ENCODE data around the gene CSNK1D.
A peak's percentile ranks its signal among the peaks of the same experiment; 100 is the strongest.

CSNK1D gene

GRCh38 chr17:82315703-82316358 is 42.3 kb upstream of the CSNK1D start:
- H3K27ac Mint-ChIP-seq = no peak overlapping the region

DNA sequence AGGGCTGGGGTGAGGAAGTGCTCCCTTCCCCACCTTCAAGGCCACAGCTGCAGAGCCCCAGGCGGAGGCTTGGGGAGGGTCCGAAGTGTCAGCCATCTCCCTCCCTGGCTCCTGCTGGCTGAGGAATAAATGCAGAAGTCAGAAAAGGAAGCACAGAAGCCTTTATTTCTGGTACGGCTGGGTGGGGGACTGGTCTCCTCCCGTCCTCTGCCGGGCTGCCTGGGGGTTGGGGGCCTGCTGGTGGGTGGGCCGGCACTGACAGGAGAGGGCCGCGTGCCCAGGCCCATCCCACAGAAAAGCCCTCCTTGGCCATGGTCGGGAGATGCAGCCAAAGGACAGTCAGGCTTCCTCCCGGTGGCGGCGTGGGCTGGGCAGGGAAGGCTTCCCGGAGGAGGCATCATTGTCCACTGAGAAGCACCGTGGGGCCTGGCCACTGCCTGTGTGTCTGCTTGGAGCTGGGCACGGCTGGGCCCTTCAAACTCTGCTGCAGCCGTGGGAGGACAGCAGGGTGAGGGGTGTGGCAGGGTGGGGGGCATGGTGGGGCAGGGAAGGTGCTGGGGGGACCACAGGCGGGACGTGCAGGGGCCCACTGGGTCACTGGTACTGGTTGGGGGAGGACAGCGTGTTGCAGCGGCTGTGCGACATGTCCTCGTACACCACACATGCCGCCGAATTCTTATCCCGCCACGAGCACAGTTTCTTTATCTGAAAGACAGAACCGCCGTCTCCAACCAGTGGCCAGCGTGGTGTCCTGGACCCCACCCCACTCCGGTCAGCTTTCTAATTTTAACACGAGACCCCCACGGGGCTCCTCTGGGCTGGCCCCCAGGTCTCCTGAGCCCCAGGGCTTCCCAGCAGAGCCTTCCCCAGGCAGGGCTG is 41.5 kb upstream of the CSNK1D start:
- intact Hi-C loops (cut with micrococcal nuclease) = loop anchor here (10.0 kb wide), 1 partner anchor 50 kb away; no protein-coding TSS in a partner anchor
- Mint-ChIP-seq H3K27ac (no peak overlapping the region), H3K4me3 (peak overlapping the region; percentile 27), H3K27me3 (peaks cover 48% of the 10 kb centered on the region), H3K9me3 (no peaks in the 10 kb centered on the region), H3K4me1 (ENCODE audit: low read depth) (peaks cover 27% of the 10 kb centered on the region), H3K36me3 (ENCODE audit: low read depth) (no peaks in the 10 kb centered on the region)

More at GRCh38 chr17:82315703-82316358, 42.3 kb upstream of the CSNK1D start:
- no peaks in the 10 kb centered on the region for H3K36me3 Mint-ChIP-seq (ENCODE audit: low read depth)
- intact Hi-C loops (cut with micrococcal nuclease) = loop anchor here (10.0 kb wide), 1 partner anchor 51 kb away; no protein-coding TSS in a partner anchor
- H3K4me3 Mint-ChIP-seq = peak overlapping the region; percentile 60
- H3K9me3 Mint-ChIP-seq = no peaks in the 10 kb centered on the region
- H3K4me1 Mint-ChIP-seq (ENCODE audit: low read depth) = peaks cover 27% of the 10 kb centered on the region
- H3K27me3 Mint-ChIP-seq = peaks cover 43% of the 10 kb centered on the region

DNA sequence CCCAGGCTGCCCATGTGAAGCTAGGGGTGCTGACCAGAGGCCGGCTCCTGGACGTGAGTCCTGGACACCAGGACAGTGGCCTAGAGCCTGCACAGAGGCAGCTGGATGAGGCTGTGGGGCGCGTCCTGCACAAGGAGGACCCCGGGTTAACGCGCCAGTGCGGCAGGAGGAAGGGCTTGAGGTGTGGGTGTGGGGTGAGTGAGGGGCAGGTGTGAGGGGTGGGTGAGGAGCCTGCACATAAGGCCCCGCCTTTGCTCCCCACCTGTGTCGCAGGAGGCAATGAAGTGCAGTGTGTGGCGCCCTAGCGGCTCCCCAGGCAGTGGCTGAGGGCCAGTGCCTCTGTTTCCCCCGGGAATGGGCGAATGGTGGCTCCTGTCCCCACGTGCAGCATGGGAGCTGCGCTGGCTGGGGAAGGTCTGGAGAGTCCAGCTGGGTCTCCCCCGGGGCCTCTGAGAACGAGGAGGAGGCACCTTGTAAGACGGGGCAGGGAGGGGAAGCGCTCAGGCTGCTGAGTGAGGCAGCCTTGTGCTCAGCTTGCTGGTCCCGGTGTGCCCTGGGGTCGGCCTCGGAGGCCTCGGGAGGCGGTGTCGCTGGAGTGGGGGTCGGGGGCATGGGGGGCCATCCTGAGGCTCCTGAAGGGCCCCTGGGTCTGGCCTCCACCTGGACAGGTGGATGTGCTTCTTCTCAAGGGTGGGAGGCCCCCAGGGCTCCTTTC is 40.7 kb upstream of the CSNK1D start:
- intact Hi-C loops (cut with micrococcal nuclease) = loop anchor here (10.0 kb wide), 1 partner anchor 49 kb away; no protein-coding TSS in a partner anchor
- H3K4me3 Mint-ChIP-seq = no peak overlapping the region
- H3K27me3 Mint-ChIP-seq = peaks cover 54% of the 10 kb centered on the region
- H3K4me1 Mint-ChIP-seq (ENCODE audit: low read depth) = peaks cover 27% of the 10 kb centered on the region
- no peaks in the 10 kb centered on the region for H3K36me3 Mint-ChIP-seq (ENCODE audit: low read depth)
- no peak overlapping the region for H3K27ac Mint-ChIP-seq
- no peaks in the 10 kb centered on the region for H3K9me3 Mint-ChIP-seq

DNA sequence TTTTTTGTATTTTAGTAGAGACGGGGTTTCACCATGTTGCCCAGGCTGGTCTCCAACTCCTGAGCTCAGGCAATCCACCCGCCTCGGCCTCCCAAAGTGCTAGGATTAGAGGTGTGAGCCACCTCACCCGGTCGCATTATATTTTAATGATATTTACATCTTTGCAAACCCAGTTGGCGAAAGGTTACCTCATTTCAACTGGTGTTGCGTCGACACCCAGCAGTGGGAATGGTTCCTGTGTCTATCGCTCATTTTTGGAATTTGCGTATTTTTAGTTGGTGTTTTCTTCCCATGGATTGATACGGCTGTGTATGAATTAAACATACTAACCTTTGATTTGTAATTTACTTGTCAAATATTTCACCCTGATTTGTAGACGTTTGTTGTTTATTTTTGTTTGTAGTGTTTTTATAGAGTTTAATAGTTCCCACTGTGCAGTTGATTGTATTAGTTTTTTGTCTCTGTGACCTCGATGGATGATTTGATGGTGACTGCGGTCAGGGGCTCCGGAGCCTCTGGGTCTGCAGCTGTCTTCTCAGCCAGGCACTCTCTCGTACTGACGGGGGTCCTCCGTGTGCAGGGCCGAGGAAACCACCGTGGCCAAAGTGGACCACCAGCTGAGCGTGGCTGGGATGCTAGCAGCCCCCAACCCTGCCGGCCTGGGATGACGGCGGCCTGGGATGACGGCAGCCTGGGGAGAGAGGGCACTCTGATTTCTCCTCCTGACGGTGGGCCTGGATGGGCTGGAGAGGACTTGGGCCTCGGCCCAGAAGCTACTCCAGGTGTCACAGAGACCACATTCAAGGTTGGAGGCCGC is 39.9 kb upstream of the CSNK1D start:
- Mint-ChIP-seq H3K9me3 (no peaks in the 10 kb centered on the region), H3K36me3 (ENCODE audit: low read depth) (no peaks in the 10 kb centered on the region), H3K4me1 (ENCODE audit: low read depth) (peaks cover 27% of the 10 kb centered on the region), H3K27me3 (peaks cover 61% of the 10 kb centered on the region), H3K4me3 (no peak overlapping the region), H3K27ac (no peak overlapping the region)
- intact Hi-C loops (cut with micrococcal nuclease) = loop anchor here (10.0 kb wide), 1 partner anchor 49 kb away; no protein-coding TSS in a partner anchor

GRCh38 chr17:82311971-82312370 is 38.5 kb upstream of the CSNK1D start:
- Mint-ChIP-seq H3K9me3 (no peaks in the 10 kb centered on the region), H3K4me3 (no peak overlapping the region), H3K36me3 (ENCODE audit: low read depth) (no peaks in the 10 kb centered on the region), H3K27me3 (peaks cover 60% of the 10 kb centered on the region), H3K4me1 (ENCODE audit: low read depth) (peaks cover 27% of the 10 kb centered on the region), H3K27ac (no peak overlapping the region)
- intact Hi-C loops (cut with micrococcal nuclease) = loop anchor here (10.0 kb wide), 1 partner anchor 47 kb away; no protein-coding TSS in a partner anchor

DNA sequence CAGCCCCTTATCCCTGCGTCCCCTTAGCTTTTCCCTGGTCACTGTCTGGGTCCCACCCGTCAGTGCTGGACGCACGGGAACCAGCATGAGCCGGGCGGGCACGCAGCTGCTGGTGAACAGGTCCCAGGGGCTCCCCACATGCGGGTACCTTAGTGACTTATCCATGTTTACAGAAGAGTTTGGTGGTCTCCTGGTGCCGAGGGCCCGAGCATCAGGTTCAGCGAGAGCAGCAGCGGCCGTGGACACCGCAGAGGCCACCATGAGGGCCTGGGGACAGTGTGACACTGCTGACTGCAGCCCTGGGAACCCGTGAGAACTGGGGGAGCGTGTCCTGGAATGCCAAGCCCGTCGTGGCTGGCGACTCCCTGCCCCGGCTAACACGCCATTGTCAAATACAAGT is 37.4 kb upstream of the CSNK1D start:
- Mint-ChIP-seq H3K27me3 (peaks cover 59% of the 10 kb centered on the region), H3K36me3 (ENCODE audit: low read depth) (no peaks in the 10 kb centered on the region), H3K9me3 (no peaks in the 10 kb centered on the region), H3K4me1 (ENCODE audit: low read depth) (peaks cover 21% of the 10 kb centered on the region), H3K4me3 (no peak overlapping the region), H3K27ac (no peak overlapping the region)
- intact Hi-C loops (cut with micrococcal nuclease) = loop anchor here (10.0 kb wide), 1 partner anchor 46 kb away; no protein-coding TSS in a partner anchor

DNA sequence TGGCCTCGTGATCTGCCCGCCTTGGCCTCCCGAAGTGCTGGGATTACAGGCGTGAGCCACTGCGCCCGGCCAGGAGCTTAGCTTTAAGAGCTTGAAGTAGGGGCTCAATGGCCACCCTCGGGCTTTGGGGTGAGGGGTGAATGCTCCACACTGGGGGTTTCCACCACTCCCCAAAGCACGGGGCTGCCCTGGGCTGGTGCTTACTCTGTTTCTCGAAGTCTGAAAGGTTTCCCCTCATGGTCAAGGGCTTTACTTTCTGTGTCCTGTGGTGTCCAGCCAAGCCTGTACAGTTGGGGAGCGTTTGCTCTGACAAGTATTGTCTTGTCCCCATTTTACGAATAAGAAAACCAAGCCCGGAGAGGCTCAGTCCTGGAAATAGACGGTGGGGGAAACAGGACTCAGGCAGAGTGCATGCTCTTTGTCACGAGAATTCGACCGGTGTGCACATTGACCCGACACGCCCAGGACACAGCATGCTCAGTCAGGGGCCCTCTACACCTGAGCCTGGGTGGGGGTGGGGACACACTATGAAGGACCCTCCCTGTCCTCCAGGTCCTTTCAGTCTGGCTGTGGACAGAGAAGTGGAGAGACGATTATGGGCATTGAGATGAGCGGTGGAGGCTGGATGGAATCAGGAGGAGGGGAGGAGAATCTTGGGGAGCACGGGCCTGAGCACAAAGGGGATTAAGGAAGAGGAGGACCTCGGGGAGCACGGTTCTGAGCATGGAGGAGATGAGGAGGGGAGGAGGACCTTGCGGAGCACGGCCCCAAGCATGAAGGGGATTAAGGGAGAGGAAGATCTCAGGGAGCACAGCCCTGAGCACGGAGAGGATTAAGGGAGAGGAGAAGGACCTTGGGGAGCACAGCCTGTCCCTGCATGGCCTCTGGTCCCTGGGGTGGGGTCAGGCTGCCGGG is 36.4 kb upstream of the CSNK1D start:
- Mint-ChIP-seq H3K27ac (no peak overlapping the region), H3K4me1 (ENCODE audit: low read depth) (peaks cover 11% of the 10 kb centered on the region), H3K36me3 (ENCODE audit: low read depth) (no peaks in the 10 kb centered on the region), H3K4me3 (no peak overlapping the region), H3K9me3 (no peaks in the 10 kb centered on the region), H3K27me3 (peaks cover 61% of the 10 kb centered on the region)
- intact Hi-C loops (cut with micrococcal nuclease) = loop anchor here (10.0 kb wide), 1 partner anchor 45 kb away; no protein-coding TSS in a partner anchor

DNA sequence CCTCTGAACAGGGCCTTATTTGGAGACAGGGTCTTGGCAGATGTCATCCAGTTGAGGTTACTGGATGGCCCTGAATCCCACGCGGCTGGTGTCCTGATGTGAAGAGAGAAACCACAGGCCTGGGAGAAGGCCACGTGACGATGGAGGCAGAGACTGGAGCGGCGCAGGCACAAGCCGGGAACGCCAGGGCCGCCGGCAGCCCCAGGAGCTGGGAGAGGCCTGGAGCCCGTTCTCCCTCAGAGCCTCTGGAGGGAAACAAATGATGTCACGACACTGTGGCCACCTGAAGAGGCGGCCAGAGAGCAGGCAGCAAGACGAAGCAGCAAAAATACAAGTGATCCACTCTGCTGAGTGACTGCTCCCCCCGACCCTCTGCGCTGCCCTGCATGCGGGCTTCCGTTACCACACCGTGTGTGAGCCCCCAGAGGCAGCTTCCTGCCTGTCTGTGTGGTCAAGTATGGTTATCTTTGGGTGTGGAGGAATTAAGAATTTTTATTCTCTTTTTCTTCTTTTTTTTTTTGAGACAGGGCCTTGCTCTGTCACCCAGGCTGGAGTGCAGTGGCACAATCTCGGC is 32.3 kb upstream of the CSNK1D start:
- intact Hi-C loops (cut with micrococcal nuclease) = no loop called here
- no peak overlapping the region for H3K27ac Mint-ChIP-seq
- no peak overlapping the region for H3K4me3 Mint-ChIP-seq
- H3K36me3 Mint-ChIP-seq (ENCODE audit: low read depth) = no peaks in the 10 kb centered on the region
- H3K9me3 Mint-ChIP-seq = no peaks in the 10 kb centered on the region
- peaks cover 86% of the 10 kb centered on the region for H3K27me3 Mint-ChIP-seq
- H3K4me1 Mint-ChIP-seq (ENCODE audit: low read depth) = peaks cover 24% of the 10 kb centered on the region

DNA sequence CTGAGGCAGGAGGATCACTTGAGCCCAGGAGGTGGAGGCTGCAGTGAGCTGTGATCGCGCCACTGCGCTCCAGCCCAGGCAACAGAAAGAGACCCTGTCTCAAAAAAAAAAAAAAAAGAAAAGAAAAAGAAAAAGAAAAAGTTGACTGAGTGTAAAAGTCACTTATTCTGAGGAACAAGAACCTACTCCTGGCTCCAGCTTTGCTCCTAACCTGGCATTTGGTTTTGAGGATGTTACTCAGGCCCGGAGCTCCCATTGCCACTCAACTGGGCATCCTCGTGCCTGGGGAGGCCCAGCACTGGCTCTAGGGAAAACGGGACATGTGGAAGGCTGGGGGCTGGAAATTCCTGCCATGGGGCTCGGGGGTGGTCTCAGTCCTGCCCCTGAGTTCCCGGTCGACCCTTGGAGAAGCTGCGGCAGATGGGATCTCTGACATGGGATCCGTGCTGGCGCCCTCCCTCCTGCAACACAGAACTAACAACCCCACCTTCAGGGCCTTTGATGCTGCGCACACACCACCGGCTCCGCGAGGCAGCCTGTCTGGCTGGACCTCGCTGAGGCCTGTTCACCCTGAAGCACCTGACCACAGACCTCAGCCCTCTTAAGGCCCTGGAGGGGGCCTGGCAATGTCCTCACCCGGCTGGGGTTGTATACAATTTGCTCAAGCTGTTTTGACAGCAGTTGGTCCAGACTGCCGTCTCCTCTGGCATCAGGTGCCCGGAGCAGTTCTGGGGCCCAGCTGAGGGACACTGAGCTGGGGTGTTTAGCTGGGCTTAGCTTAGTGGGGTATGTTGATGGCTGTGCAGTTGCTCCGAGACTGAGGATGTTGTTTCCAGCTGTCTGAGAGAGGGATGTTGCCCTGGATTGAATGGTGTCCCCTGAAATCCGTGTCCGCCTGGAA is 31.6 kb upstream of the CSNK1D start:
- Mint-ChIP-seq H3K4me1 (ENCODE audit: low read depth) (peaks cover 31% of the 10 kb centered on the region), H3K36me3 (ENCODE audit: low read depth) (no peaks in the 10 kb centered on the region), H3K27me3 (peaks cover 84% of the 10 kb centered on the region), H3K9me3 (no peaks in the 10 kb centered on the region), H3K4me3 (no peak overlapping the region), H3K27ac (no peak overlapping the region)
- intact Hi-C loops (cut with micrococcal nuclease) = no loop called here

DNA sequence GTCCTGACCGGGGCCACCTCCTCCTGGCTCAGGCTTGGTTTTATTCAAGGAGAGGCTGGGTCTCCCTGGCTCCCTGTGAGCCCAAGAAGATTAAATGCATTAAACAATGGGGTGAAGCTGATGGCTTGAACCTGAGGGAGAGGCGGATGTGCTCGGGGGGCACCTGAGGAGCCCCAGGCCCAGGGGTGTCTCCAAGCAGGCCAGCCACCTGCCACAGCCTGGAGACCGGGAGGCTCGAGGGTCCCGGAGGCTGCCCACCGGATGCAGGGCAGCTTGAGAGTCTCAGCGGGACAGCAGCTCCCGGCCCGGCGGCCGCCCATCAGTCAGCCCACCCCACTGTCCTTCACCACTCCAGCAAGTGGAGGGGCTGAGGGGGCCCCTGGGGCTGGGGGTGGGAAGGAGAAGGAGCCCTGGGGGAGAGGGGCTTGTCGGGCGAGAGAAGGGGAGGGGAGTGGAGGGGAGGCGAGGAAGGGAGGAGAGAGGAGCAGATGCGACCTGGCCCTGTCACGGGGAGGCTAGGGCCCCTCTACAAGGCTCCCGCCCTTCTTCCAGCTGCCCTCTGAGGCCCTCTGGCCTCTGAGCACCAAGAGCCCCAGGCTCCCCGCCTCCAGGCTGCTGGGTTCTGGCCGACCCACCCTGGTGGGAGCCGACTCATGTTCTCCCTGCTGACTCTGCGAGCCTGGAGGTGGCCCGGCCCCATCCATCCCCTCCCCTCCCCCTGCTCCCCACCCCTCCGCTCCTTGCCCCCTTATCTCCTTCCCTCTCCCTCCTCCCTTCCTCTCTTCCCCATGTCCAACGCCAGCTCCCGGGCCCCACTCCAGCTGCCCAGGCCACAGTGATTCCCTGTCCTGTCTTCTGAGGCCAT is 30.7 kb upstream of the CSNK1D start:
- H3K36me3 Mint-ChIP-seq (ENCODE audit: low read depth) = no peaks in the 10 kb centered on the region
- H3K4me3 Mint-ChIP-seq = no peak overlapping the region
- peaks cover 82% of the 10 kb centered on the region for H3K27me3 Mint-ChIP-seq
- intact Hi-C loops (cut with micrococcal nuclease) = no loop called here
- no peak overlapping the region for H3K27ac Mint-ChIP-seq
- H3K9me3 Mint-ChIP-seq = no peaks in the 10 kb centered on the region
- peaks cover 35% of the 10 kb centered on the region for H3K4me1 Mint-ChIP-seq (ENCODE audit: low read depth)
